Activated naive CD4-positive, alpha-beta T cell treated with anti-CD3 and anti-CD28 coated beads for 36 hours (primary cell): Measurements from ENCODE around the gene STEAP3. TPM values are rescaled to one million over a fixed set of nuclear protein-coding genes. Genes with fewer than 3 reads are reported as not detected.
A peak's percentile ranks its signal among the peaks of the same experiment; 100 is the strongest.

ENCODE experiments used
- CTCF ChIA-PET: fragments of 350-600 bp; sonication (Branson Sonifier 250); formaldehyde crosslinking; loops from one replicate; lab custom pipeline; 2021; ENCODE audit warnings: antibody characterized with exemption; lab: Charles Lee
- DNase-seq: peaks from one replicate; pipeline ENCODE4 v3.0.0-alpha.2; 2020
- H3K27ac Mint-ChIP-seq: one replicate; pipeline ENCODE4 v1.8.0; 2021; ENCODE audit warnings: mild to moderate bottlenecking, mixed read lengths
- H3K27me3 Mint-ChIP-seq: one replicate; pipeline ENCODE4 v1.8.0; 2021; ENCODE audit warnings: low read depth, mixed read lengths
- H3K36me3 Mint-ChIP-seq: one replicate; pipeline ENCODE4 v1.8.0; 2021; ENCODE audit warnings: low read depth, mixed read lengths
- H3K4me1 Mint-ChIP-seq: one replicate; pipeline ENCODE4 v1.8.0; 2021; ENCODE audit warnings: low read depth, mixed read lengths
- H3K4me3 Mint-ChIP-seq: one replicate; pipeline ENCODE4 v1.8.0; 2021; ENCODE audit warnings: mild to moderate bottlenecking, moderate library complexity, mixed read lengths
- H3K9me3 Mint-ChIP-seq: one replicate; pipeline ENCODE4 v1.8.0; 2021; ENCODE audit warnings: mixed read lengths
- intact Hi-C: fragments of 100-400 bp; cut with micrococcal nuclease; formaldehyde crosslinking; loops from one replicate; pipeline ENCODE4 v1.15.1; 2023
- total RNA-seq, 2 experiments: library from RNA; stranded (reverse); gene quantifications; one replicate each; pipeline ENCODE4 v1.2.3, GENCODE V29; 2021

Gene STEAP3
- total RNA-seq: under 1 TPM; 0.07 TPM

GRCh38 chr2:119223521-119224390 lies at the start of gene STEAP3:
Gene STEAP3, plus strand, starts transcription at chr2:119223834. Its CDS starts 7,179 bp downstream, at chr2:119231013.
- no peaks in the 10 kb centered on the region for H3K36me3 Mint-ChIP-seq
- no peaks in the 10 kb centered on the region for H3K4me1 Mint-ChIP-seq
- no peak within 1 kb of the TSS for H3K4me3 Mint-ChIP-seq
- no peak within 1 kb of the TSS for H3K27ac Mint-ChIP-seq
- peaks cover 40% of the 10 kb centered on the region for H3K27me3 Mint-ChIP-seq
- no peaks in the 10 kb centered on the region for H3K9me3 Mint-ChIP-seq
- intact Hi-C loops: no loop called here
- CTCF ChIA-PET: no interaction called here
- no peak for DNase-seq

- H3K4me1 Mint-ChIP-seq: no peaks in the 10 kb centered on the region
- CTCF ChIA-PET: interaction anchor here (0.6 to 3.5 kb wide), 7 partner anchors 149 to 1579 kb away, joined by 3 to 21 read pairs (median 3); no protein-coding TSS in a partner anchor
- H3K27me3 Mint-ChIP-seq: no peaks in the 10 kb centered on the region
- peak; percentile 57 for DNase-seq
- no peaks in the 10 kb centered on the region for H3K9me3 Mint-ChIP-seq
- no peak overlapping the region for H3K4me3 Mint-ChIP-seq
- H3K36me3 Mint-ChIP-seq: no peaks in the 10 kb centered on the region
- H3K27ac Mint-ChIP-seq: no peak overlapping the region
- intact Hi-C loops: loop anchor here (1.0 kb wide), 2 partner anchors 293 to 952 kb away; no protein-coding TSS in a partner anchor
Measured at GRCh38 chr2:119174216-119174992, 49.2 kb upstream of the STEAP3 start.

- Mint-ChIP-seq H3K4me3 (no peak overlapping the region), H3K27me3 (no peaks in the 10 kb centered on the region), H3K4me1 (no peaks in the 10 kb centered on the region), H3K9me3 (no peaks in the 10 kb centered on the region), H3K27ac (no peak overlapping the region), H3K36me3 (no peaks in the 10 kb centered on the region)
- DNase-seq: no peak
- intact Hi-C loops: loop anchor here (1.0 kb wide), 2 partner anchors 294 to 953 kb away; no protein-coding TSS in a partner anchor
- CTCF ChIA-PET: interaction anchor here (0.6 to 3.5 kb wide), 5 partner anchors 11 to 1579 kb away, joined by 3 to 21 read pairs (median 3); no protein-coding TSS in a partner anchor
Measured at GRCh38 chr2:119174993-119175347, 48.7 kb upstream of the STEAP3 start.

- Mint-ChIP-seq H3K4me1 (no peaks in the 10 kb centered on the region), H3K36me3 (no peaks in the 10 kb centered on the region), H3K27ac (no peak overlapping the region), H3K9me3 (no peaks in the 10 kb centered on the region), H3K4me3 (no peak overlapping the region), H3K27me3 (no peaks in the 10 kb centered on the region)
- DNase-seq: no peak
- CTCF ChIA-PET: interaction anchor here (0.6 to 3.5 kb wide), 4 partner anchors 10 to 1580 kb away, joined by 3 to 21 read pairs (median 4); no protein-coding TSS in a partner anchor
- intact Hi-C loops: no loop called here
Measured at GRCh38 chr2:119175517-119175916, 48.1 kb upstream of the STEAP3 start.

GRCh38 chr2:119177171-119177837 lies 46.3 kb upstream of the STEAP3 start:
- DNase-seq: no peak
- CTCF ChIA-PET: interaction anchor here (1.2 kb wide), 1 partner anchor 295 kb away, joined by 4 read pairs; no protein-coding TSS in a partner anchor
- Mint-ChIP-seq H3K4me3 (no peak overlapping the region), H3K27me3 (no peaks in the 10 kb centered on the region), H3K4me1 (no peaks in the 10 kb centered on the region), H3K9me3 (no peaks in the 10 kb centered on the region), H3K27ac (no peak overlapping the region), H3K36me3 (no peaks in the 10 kb centered on the region)
- intact Hi-C loops: no loop called here

GRCh38 chr2:119177838-119178190 lies 45.8 kb upstream of the STEAP3 start:
- Mint-ChIP-seq H3K9me3 (no peaks in the 10 kb centered on the region), H3K4me3 (no peak overlapping the region), H3K27me3 (no peaks in the 10 kb centered on the region), H3K4me1 (no peaks in the 10 kb centered on the region), H3K27ac (no peak overlapping the region), H3K36me3 (no peaks in the 10 kb centered on the region)
- intact Hi-C loops: no loop called here
- no peak for DNase-seq
- CTCF ChIA-PET: interaction anchor here (1.2 kb wide), 1 partner anchor 295 kb away, joined by 4 read pairs; no protein-coding TSS in a partner anchor

GRCh38 chr2:119178776-119179175 lies 44.9 kb upstream of the STEAP3 start:
- Mint-ChIP-seq H3K4me3 (no peak overlapping the region), H3K9me3 (no peaks in the 10 kb centered on the region), H3K27me3 (no peaks in the 10 kb centered on the region), H3K27ac (no peak overlapping the region), H3K4me1 (no peaks in the 10 kb centered on the region), H3K36me3 (no peaks in the 10 kb centered on the region)
- no peak for DNase-seq
- intact Hi-C loops: no loop called here
- CTCF ChIA-PET: no interaction called here

GRCh38 chr2:119179202-119179601 lies 44.4 kb upstream of the STEAP3 start:
- no peak overlapping the region for H3K27ac Mint-ChIP-seq
- DNase-seq: no peak
- CTCF ChIA-PET: interaction anchor here (1.1 kb wide), 1 partner anchor 298 kb away, joined by 3 read pairs; no protein-coding TSS in a partner anchor
- intact Hi-C loops: no loop called here
- H3K36me3 Mint-ChIP-seq: no peaks in the 10 kb centered on the region
- H3K27me3 Mint-ChIP-seq: no peaks in the 10 kb centered on the region
- no peaks in the 10 kb centered on the region for H3K9me3 Mint-ChIP-seq
- H3K4me3 Mint-ChIP-seq: no peak overlapping the region
- no peaks in the 10 kb centered on the region for H3K4me1 Mint-ChIP-seq

GRCh38 chr2:119179991-119180390 lies 43.6 kb upstream of the STEAP3 start:
- H3K9me3 Mint-ChIP-seq: no peaks in the 10 kb centered on the region
- H3K27me3 Mint-ChIP-seq: no peaks in the 10 kb centered on the region
- H3K4me1 Mint-ChIP-seq: no peaks in the 10 kb centered on the region
- H3K4me3 Mint-ChIP-seq: no peak overlapping the region
- H3K27ac Mint-ChIP-seq: no peak overlapping the region
- H3K36me3 Mint-ChIP-seq: no peaks in the 10 kb centered on the region
- DNase-seq: no peak
- intact Hi-C loops: no loop called here
- CTCF ChIA-PET: interaction anchor here (1.1 kb wide), 1 partner anchor 299 kb away, joined by 3 read pairs; no protein-coding TSS in a partner anchor

GRCh38 chr2:119180892-119181291 lies 42.7 kb upstream of the STEAP3 start:
- CTCF ChIA-PET: no interaction called here
- Mint-ChIP-seq H3K4me3 (no peak overlapping the region), H3K4me1 (no peaks in the 10 kb centered on the region), H3K9me3 (no peaks in the 10 kb centered on the region), H3K27ac (no peak overlapping the region), H3K36me3 (no peaks in the 10 kb centered on the region), H3K27me3 (no peaks in the 10 kb centered on the region)
- no peak for DNase-seq
- intact Hi-C loops: no loop called here

GRCh38 chr2:119181391-119181790 lies 42.2 kb upstream of the STEAP3 start:
- Mint-ChIP-seq H3K4me1 (no peaks in the 10 kb centered on the region), H3K9me3 (no peaks in the 10 kb centered on the region), H3K36me3 (no peaks in the 10 kb centered on the region), H3K4me3 (no peak overlapping the region), H3K27me3 (no peaks in the 10 kb centered on the region), H3K27ac (no peak overlapping the region)
- DNase-seq: no peak
- intact Hi-C loops: no loop called here
- CTCF ChIA-PET: no interaction called here
